ENCODE results near the gene TACO1.

Gene TACO1

DNA sequence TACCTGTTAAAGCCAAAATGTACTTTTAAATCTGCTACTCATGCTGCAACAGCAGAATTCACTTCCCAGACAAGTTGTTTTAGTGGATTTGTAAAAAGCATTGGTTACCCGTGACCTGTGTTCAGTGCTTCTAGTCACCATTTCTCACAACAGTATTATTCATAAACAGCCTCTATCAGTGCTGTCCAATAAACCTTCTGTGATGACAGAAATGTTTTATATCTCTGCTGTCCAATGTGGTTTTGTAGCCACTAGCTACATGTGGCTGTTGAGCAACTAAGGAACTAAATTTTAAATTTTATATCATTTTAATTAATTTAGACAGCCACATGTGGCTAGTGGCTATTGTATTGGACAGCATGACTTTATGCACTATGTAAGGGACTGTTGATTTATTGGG lies 34.1 kb downstream of the TACO1 start:
- in situ Hi-C loops (cut with MboI; ENCODE audit: low sequenced_read_pairs), result no loop called here

GRCh38 chr17:63635290-63635689 lies 34.6 kb downstream of the TACO1 start:
- in situ Hi-C loops (cut with MboI; ENCODE audit: low sequenced_read_pairs), result no loop called here

DNA sequence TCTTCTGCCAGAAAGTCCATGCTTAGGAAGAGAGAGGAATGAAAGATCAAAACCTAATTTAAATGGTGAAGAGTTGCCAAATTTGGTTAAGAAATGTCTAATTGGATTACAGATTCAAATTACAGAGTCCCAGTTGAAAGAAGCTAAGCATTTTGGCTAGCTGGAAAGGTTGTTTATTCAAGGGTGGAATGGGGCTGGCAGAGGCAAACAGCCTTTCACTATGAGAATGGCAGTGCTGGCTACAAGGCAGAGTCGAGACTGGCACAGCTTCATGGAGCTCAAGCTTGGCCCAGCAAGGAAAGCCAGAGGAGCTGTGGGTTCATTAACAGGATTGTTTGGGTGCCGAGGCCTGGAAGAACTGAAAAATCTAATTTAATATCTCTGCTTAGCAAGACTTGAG lies 35.1 kb downstream of the TACO1 start:
- in situ Hi-C loops (cut with MboI; ENCODE audit: low sequenced_read_pairs), result no loop called here

DNA sequence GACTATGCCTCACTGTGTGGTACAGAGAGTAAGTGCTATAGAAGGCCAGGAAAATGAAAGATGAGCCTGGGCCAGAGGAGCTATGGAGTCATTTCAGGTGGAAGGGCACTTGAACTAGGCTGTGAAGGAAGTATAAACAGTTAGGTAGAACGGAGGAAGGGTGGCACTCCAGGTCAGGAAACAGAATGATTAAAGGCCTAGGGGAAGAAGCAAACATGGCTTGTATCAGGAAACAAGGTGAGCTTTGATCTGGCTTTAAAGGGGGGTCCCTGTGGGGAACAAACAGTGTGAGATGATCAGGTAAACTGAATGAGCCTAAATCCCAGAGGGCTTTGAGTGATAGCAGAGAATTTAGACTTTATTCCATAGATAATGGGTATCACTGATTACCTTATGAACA lies 38.4 kb downstream of the TACO1 start:
- in situ Hi-C loops (cut with MboI; ENCODE audit: low sequenced_read_pairs), result no loop called here

GRCh38 chr17:63640038-63640437 lies 39.3 kb downstream of the TACO1 start:
- in situ Hi-C loops (cut with MboI; ENCODE audit: low sequenced_read_pairs), result no loop called here

DNA sequence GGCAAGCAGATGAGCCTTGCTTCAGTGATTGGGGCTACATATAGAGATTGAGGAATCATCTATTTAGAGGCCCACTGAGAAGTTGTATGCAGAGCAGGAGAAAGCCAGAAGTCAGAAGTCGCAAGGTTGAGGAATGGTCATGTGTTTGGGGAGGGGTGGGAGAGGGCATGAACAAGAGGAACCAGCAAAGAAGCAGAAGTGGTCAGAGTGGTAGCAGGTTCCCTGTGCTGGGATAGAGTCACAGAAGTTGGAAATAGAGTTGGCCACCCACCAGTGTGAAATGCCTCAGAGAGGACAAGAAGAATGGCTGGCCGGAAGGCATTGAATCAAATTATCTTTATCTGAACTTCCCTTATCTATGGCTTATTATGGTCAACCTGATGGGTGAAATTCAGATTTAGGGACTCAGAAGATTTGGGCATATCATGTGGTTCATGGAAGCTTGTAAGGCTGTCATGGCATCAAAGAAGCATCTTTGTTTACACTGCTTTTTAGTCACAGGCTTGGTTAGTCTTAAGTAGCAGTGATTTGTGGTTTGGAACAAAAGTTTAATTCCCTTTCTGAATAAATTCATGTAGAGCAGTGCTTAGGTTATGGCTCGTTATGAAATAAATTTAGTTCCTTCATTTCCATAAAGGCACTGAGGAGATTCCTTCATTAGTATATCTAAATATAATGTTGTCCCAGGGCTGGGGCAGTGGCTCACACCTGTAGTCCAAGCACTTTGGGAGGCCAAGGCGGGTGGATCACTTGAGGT lies 41.2 kb downstream of the TACO1 start:
- in situ Hi-C loops (cut with MboI; ENCODE audit: low sequenced_read_pairs), result no loop called here

DNA sequence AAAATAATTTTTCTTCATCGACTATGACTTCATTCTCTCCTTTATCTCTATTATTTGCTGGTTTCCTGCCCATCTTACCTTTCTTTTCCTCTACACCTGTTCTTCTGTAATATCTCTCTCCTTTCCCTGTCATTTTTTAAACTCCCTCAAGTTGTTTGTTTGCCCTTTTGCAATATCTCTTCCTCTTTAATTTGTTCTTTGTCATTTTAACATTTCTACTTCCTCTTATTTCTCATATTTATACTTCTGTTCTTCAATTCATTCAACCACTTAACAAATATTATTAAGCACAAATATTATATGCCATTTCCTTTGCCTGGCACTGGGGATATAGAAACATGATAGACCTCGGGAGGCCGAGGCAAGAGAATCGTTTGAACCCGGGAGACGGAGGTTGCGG lies 44.2 kb downstream of the TACO1 start:
- in situ Hi-C loops (cut with MboI; ENCODE audit: low sequenced_read_pairs), result no loop called here

GRCh38 chr17:63645775-63646487 lies 45.2 kb downstream of the TACO1 start:
- in situ Hi-C loops (cut with MboI; ENCODE audit: low sequenced_read_pairs), result no loop called here

DNA sequence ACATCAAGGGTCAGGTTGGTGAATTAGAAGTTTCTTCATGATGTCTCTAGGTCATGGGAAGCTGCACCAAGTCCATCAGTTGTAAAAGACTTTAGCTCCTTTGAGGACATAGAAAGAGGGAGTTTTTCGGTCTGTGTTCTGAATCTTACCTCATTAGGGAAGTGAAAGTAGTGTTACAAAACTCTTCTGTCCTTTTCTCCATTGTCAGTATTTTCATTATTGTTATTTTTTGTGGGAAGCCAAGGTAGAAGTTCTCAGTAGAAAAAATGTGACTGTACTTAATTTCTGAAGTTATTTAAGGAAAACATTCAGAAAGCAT lies 45.8 kb downstream of the TACO1 start:
- in situ Hi-C loops (cut with MboI; ENCODE audit: low sequenced_read_pairs), result no loop called here

- in situ Hi-C loops (cut with MboI; ENCODE audit: low sequenced_read_pairs), result no loop called here
These were observed 46.5 kb downstream of the TACO1 start for GRCh38 chr17:63647065-63647725.

- in situ Hi-C loops (cut with MboI; ENCODE audit: low sequenced_read_pairs), result no loop called here
These were observed 47.2 kb downstream of the TACO1 start for GRCh38 chr17:63647936-63648335.

DNA sequence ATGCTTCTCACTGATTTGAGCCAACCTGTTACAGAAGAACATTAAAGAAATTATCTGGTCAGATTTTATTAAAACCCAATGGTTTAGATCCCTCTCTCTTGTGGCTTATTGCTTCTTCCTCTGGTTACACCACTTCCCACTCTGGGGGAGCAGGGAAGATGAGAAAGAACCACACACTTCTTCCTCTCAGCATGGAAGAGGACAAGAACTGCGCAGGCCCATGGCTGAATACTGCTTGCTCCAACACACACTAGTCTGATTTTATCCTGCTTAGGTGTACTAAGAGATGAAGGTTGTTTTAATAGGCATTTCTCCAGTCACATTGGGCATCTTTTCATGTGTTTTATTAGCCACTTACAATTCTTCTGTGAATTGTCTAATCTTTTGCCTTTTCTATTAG lies 49.1 kb downstream of the TACO1 start:
- in situ Hi-C loops (cut with MboI; ENCODE audit: low sequenced_read_pairs), result no loop called here

GRCh38 chr17:63652106-63652505 lies 51.4 kb downstream of the TACO1 start:
- in situ Hi-C loops (cut with MboI; ENCODE audit: low sequenced_read_pairs), result no loop called here

DNA sequence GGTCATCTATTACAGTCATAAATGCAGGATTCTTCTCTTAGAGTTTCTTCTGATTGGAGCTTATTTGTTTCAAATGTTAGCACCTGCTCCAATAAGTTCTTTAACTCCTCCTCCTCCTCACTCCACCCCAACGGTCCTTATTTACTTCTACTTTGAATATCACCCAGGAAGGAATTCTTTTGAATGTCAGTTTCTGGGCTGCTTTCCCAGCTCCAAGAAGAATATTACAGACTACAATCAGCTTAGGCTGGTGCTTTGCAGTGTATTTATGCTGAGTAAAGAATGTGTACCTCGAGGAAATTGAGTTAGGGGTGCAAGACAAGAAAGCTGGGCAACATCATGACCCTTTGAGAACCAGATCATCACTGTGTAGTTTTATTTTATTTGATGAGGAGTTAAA lies 52.4 kb downstream of the TACO1 start:
- in situ Hi-C loops (cut with MboI; ENCODE audit: low sequenced_read_pairs), result no loop called here

GRCh38 chr17:63657786-63658185 lies 57.1 kb downstream of the TACO1 start:
- in situ Hi-C loops (cut with MboI; ENCODE audit: low sequenced_read_pairs), result no loop called here

Measured in hTERT RPE-1 (cell line).